Thyroid gland (tissue), 4 donors: ENCODE data around the gene ORC3.

Experiments used
- POLR2A ChIP-seq, 2 donors: fragments of 450-650 bp; IDR thresholded peaks; one replicate each; pipeline ENCODE4 v1.6.1; 2017; ENCODE audit warnings: antibody characterized with exemption in 2 of 2, mild to moderate bottlenecking in 2 of 2, moderate library complexity in 1 of 2
- TF ChIP-seq, protein P1 (sequence below), 6 experiments: fragments of 200-600 bp in 3 of 6; fragments of 450-650 bp in 3 of 6; sonication (generic) in 3 of 6; IDR thresholded peaks; one replicate each; pipeline ENCODE4 v1.5.1; 2016 to 2019; ENCODE audit warnings: antibody characterized with exemption in 6 of 6, mild to moderate bottlenecking in 2 of 6, inconsistent platforms in 1 of 6, moderate library complexity in 1 of 6

DNA sequence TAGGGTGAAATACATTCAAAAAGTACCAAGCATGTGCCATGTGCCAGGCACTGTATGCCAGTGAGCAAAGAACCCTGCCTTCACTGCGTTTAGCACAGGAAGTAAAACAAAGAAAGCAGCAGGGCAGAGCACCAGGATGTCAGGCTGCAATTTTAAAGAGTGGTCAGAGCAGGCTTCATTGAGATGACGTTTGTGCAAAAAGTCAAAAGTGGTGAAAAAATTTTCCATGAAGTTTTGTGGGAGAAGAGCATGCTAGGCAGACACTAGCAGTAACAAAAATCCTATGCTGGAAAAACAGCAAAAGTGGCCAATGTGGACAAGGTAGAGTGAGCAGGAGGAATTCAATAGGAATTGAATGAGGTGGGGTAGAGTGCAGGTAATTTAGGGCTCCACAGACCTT is 80.8 kb downstream of the ORC3 start:
- TF ChIP-seq, protein P1, sequence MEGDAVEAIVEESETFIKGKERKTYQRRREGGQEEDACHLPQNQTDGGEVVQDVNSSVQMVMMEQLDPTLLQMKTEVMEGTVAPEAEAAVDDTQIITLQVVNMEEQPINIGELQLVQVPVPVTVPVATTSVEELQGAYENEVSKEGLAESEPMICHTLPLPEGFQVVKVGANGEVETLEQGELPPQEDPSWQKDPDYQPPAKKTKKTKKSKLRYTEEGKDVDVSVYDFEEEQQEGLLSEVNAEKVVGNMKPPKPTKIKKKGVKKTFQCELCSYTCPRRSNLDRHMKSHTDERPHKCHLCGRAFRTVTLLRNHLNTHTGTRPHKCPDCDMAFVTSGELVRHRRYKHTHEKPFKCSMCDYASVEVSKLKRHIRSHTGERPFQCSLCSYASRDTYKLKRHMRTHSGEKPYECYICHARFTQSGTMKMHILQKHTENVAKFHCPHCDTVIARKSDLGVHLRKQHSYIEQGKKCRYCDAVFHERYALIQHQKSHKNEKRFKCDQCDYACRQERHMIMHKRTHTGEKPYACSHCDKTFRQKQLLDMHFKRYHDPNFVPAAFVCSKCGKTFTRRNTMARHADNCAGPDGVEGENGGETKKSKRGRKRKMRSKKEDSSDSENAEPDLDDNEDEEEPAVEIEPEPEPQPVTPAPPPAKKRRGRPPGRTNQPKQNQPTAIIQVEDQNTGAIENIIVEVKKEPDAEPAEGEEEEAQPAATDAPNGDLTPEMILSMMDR (IDR thresholded peaks at IDR 0.05) = no peak
- TF ChIP-seq POLR2A (IDR thresholded peaks at IDR 0.05) = no peak
